GM12891 (cell line): ENCODE data around the gene MORN2.

Experiments used
- POLR2A ChIP-seq: IDR thresholded peaks from 2 replicates; pipeline ENCODE4 v1.6.1; 2011; ENCODE audit warnings: low read depth, low read length, control low read depth
- POLR2AphosphoS5 ChIP-seq: IDR thresholded peaks from 2 replicates; pipeline ENCODE4 v1.6.1; 2011; ENCODE audit warnings: low read depth, low read length, control low read depth
- TAF1 ChIP-seq: IDR thresholded peaks from 2 replicates; pipeline ENCODE4 v1.6.1; 2011; ENCODE audit warnings: low read depth, low read length, control low read depth

- TF ChIP-seq POLR2AphosphoS5 (no peak), POLR2A (no peak), TAF1 (no peak)
These were observed 12.6 kb upstream of the MORN2 start for GRCh38 chr2:38863061-38863695.
